Measurements from ENCODE around the gene CASP8AP2.

- TF ChIP-seq CTCF (IDR thresholded peaks at IDR 0.05) = no peak
- no peak for TF ChIP-seq POLR2A (IDR thresholded peaks at IDR 0.05)
These were observed 44.0 kb downstream of the CASP8AP2 start for GRCh38 chr6:89873721-89874120.

Measured in testis (tissue), 2 donors.